K562 (cell line): ENCODE measurements around the gene FSCN2. TPM values are rescaled to one million over a fixed set of nuclear protein-coding genes. Genes with fewer than 3 reads are reported as not detected.
A peak's percentile ranks its signal among the peaks of the same experiment; 100 is the strongest.

ENCODE experiments used
- CLOCK ChIP-seq: fragments of 250-450 bp; sonication (Bioruptor Pico); IDR thresholded peaks from 2 replicates; pipeline ENCODE4 v1.4.0; 2020; ENCODE audit warnings: mild to moderate bottlenecking, moderate library complexity, borderline replicate concordance
- CREM ChIP-seq: IDR thresholded peaks from 2 replicates; pipeline ENCODE4 v1.6.1; 2014; ENCODE audit warnings: antibody characterized with exemption, low read depth
- EP300 ChIP-seq: IDR thresholded peaks from 2 replicates; pipeline ENCODE4 v1.6.1; 2012; ENCODE audit warnings: low read length, improper control_type of control experiment
- ETS1 ChIP-seq: conservative IDR thresholded peaks from 2 replicates; pipeline ENCODE4 v1.6.1; 2011; ENCODE audit warnings: low read depth, mild to moderate bottlenecking, low read length; ENCODE audit not compliant: control insufficient read depth
- FOS ChIP-seq: IDR thresholded peaks from 3 replicates; pipeline ENCODE4 v1.6.1; 2011; ENCODE audit not compliant: insufficient read length; ENCODE audit errors: extremely low read depth
- HDAC8 ChIP-seq: fragments of 450-650 bp; IDR thresholded peaks from 2 replicates; pipeline ENCODE4 v1.6.1; 2016; ENCODE audit warnings: mild to moderate bottlenecking, missing genetic modification characterization, moderate library complexity, missing compliant biosample characterization
- HMGXB4 ChIP-seq: sonication (generic); formaldehyde crosslinking; IDR thresholded peaks from 2 replicates; pipeline ENCODE4 v1.8.1; 2023; ENCODE audit warnings: mild to moderate bottlenecking, missing genetic modification reagents
- HNRNPL ChIP-seq: fragments of 200-400 bp; formaldehyde crosslinking; IDR thresholded peaks from 2 replicates; pipeline ENCODE4 v1.6.1; 2017; ENCODE audit warnings: low read depth, mild to moderate bottlenecking, low read length
- MAX ChIP-seq: sonication (generic); formaldehyde crosslinking; IDR thresholded peaks from 2 replicates; pipeline ENCODE4 v1.9.0; 2022; ENCODE audit warnings: mild to moderate bottlenecking, missing genetic modification reagents
- MXD1 ChIP-seq: fragments of 250-450 bp; sonication (Bioruptor Pico); IDR thresholded peaks from 2 replicates; pipeline ENCODE4 v1.8.0; 2021; ENCODE audit warnings: borderline replicate concordance, mild to moderate bottlenecking, moderate library complexity; ENCODE audit not compliant: poor library complexity, severe bottlenecking
- NONO ChIP-seq, 2 experiments: fragments of 200-400 bp in 1 of 2; fragments of 450-650 bp in 1 of 2; formaldehyde crosslinking in 1 of 2; IDR thresholded peaks; 2 replicates each; pipeline ENCODE4 v1.6.1; 2017; ENCODE audit warnings: low read depth in 2 of 2, mild to moderate bottlenecking in 2 of 2, moderate library complexity in 2 of 2, low read length in 1 of 2
- POLR2AphosphoS5 ChIP-seq: IDR thresholded peaks from 2 replicates; pipeline ENCODE4 v1.6.1; 2011; ENCODE audit warnings: mild to moderate bottlenecking, low read depth, low read length, moderate library complexity; ENCODE audit not compliant: control insufficient read depth, insufficient read depth
- SAFB ChIP-seq: fragments of 200-400 bp; formaldehyde crosslinking; IDR thresholded peaks from 2 replicates; pipeline ENCODE4 v1.6.1; 2017; ENCODE audit warnings: low read depth, low read length, borderline replicate concordance
- SETDB1 ChIP-seq: IDR thresholded peaks from one replicate; pipeline ENCODE4 v1.6.1; 2012; ENCODE audit warnings: low read length, control low read depth, inconsistent platforms
- SMAD4 ChIP-seq: fragments of 250-450 bp; sonication (Bioruptor Pico); conservative IDR thresholded peaks from 2 replicates; pipeline ENCODE4 v1.8.0; 2021; ENCODE audit warnings: inconsistent platforms, mild to moderate bottlenecking, moderate library complexity
- SMARCA5 ChIP-seq: fragments of 450-650 bp; IDR thresholded peaks from 2 replicates; pipeline ENCODE4 v1.6.1; 2016
- VEZF1 ChIP-seq: fragments of 200-800 bp; sonication (Bioruptor generic); IDR thresholded peaks from 2 replicates; pipeline ENCODE4 v1.6.1; 2017; ENCODE audit warnings: missing genetic modification characterization, missing compliant biosample characterization
- ZNF445 ChIP-seq: fragments of 250-450 bp; sonication (Bioruptor Pico); IDR thresholded peaks from 2 replicates; pipeline ENCODE4 v1.4.0; 2020; ENCODE audit warnings: low read depth, mild to moderate bottlenecking, moderate library complexity
- ZNF717 ChIP-seq: fragments of 250-450 bp; sonication (Bioruptor Pico); IDR thresholded peaks from 2 replicates; pipeline ENCODE4 v1.5.0; 2021
- polyA plus RNA-seq, 8 experiments: library from polyadenylated mRNA; depleted of rRNA in 4 of 8; stranded (reverse) in 5 of 8; unstranded in 3 of 8; fragments of >200 nt; fragmentation: Nextera tagmentation in 2 of 8; fragmentation: Illumina TruSeq in 1 of 8; extraction: Ambion mirVana in 2 of 8; extraction: Trizol in 1 of 8; gene quantifications; 2 replicates each; pipeline versions ENCODE4 v1.2.1 to v1.2.3, GENCODE V29; 2011 to 2014; ENCODE audit warnings: inconsistent platforms in 1 of 8, missing spikeins in 1 of 8
- total RNA-seq, 7 experiments: library from RNA; depleted of rRNA in 6 of 7; stranded (reverse); fragments of >200 nt in 6 of 7; fragmentation: Illumina TruSeq in 2 of 7; extraction: Trizol in 2 of 7; gene quantifications; 2 replicates each; pipeline versions ENCODE4 v1.2.1 to v1.2.3, GENCODE V29; 2011 to 2021; ENCODE audit warnings: low replicate concordance in 1 of 7

The FSCN2 gene
- total and polyA plus RNA-seq, 9 of the 15 experiments (the other 6 are each of a cell fraction or from before 2014, with no cell fraction given): 0.08 TPM; not detected in 8

GRCh38 chr17:81481073-81481799, 46.9 kb upstream of the FSCN2 start (continued):
- TF ChIP-seq CREM: peak; percentile 20; the same call in 1 of the 2 replicates
- no peak for TF ChIP-seq SMARCA5
- peak; percentile 86 for TF ChIP-seq MAX
- TF ChIP-seq POLR2AphosphoS5: no peak; the same call in 1 of the 2 replicates
- no peak for TF ChIP-seq SETDB1
- no peak for TF ChIP-seq EP300
- peak; percentile 69 for TF ChIP-seq MXD1 (CRISPR knock-in tag)
- no peak for TF ChIP-seq ETS1
- TF ChIP-seq HDAC8 (tag): peak; percentile 59
- TF ChIP-seq HNRNPL: peak; percentile 60
- TF ChIP-seq FOS: peak; percentile 95
- TF ChIP-seq SMAD4 (CRISPR knock-in tag): peak; percentile 71; the same call in 1 of the 2 replicates
- peak; percentile 44; the same call in 1 of the 2 replicates for TF ChIP-seq HMGXB4
- TF ChIP-seq CLOCK: peak; percentile 94
- peak; percentile 69 for TF ChIP-seq SAFB
- TF ChIP-seq NONO (IDR thresholded peaks at IDR 0.05; ENCODE audit: low read depth in 2 of 2, low read length in 1 of 2): peak in 1 of 2 experiments; percentile 80; a peak in 2 of 4 replicates
- TF ChIP-seq VEZF1 (CRISPR knock-in tag): peak; percentile 78
- no peak for TF ChIP-seq ZNF445 (CRISPR knock-in tag)
- TF ChIP-seq ZNF717 (CRISPR knock-in tag): no peak
